SW 1271 (cell line): ENCODE data around the gene ZC3H11A.
"Not testable (repeated sequence)": the region's sequence is repeated elsewhere in the genome, so short reads cannot be mapped to it uniquely, and the experiment has no call there.

Source experiments
- DNase-seq, 2 experiments: peaks; one replicate each; lab custom pipeline; 2025; lab: John Stamatoyannopoulos, UW

Gene ZC3H11A

GRCh38 chr1:203781962-203782361 lies 13.5 kb upstream of the ZC3H11A start:
- DNase-seq: no peak

- no peak for DNase-seq
These were observed 5.5 kb upstream of the ZC3H11A start for GRCh38 chr1:203789966-203790365.

GRCh38 chr1:203791498-203791897 lies 3.9 kb upstream of the ZC3H11A start:
- no peak for DNase-seq

GRCh38 chr1:203792486-203792885 lies 2.9 kb upstream of the ZC3H11A start:
- no peak for DNase-seq

- not testable (repeated sequence) for DNase-seq
These were observed 1.9 kb upstream of the ZC3H11A start for GRCh38 chr1:203793561-203793960.

GRCh38 chr1:203794764-203795440 lies 521 bp upstream of the ZC3H11A start:
- DNase-seq: no peak

- DNase-seq: no peak
These were observed 798 bp downstream of the ZC3H11A start for GRCh38 chr1:203796236-203796605.

GRCh38 chr1:203797216-203797615 lies 1.8 kb downstream of the ZC3H11A start:
- DNase-seq: no peak

GRCh38 chr1:203797948-203798655 lies 2.7 kb downstream of the ZC3H11A start:
- DNase-seq: no peak

- DNase-seq: no peak
These were observed 3.7 kb downstream of the ZC3H11A start for GRCh38 chr1:203799157-203799556.

GRCh38 chr1:203799971-203800370 lies 4.5 kb downstream of the ZC3H11A start:
- no peak for DNase-seq

GRCh38 chr1:203805689-203806088 lies 10.3 kb downstream of the ZC3H11A start:
- DNase-seq: no peak

GRCh38 chr1:203807196-203807595 lies 11.8 kb downstream of the ZC3H11A start:
- no peak for DNase-seq

GRCh38 chr1:203813581-203814341 lies 18.3 kb downstream of the ZC3H11A start:
- DNase-seq: no peak

GRCh38 chr1:203818399-203818798 lies 23.0 kb downstream of the ZC3H11A start:
- no peak for DNase-seq

- DNase-seq: no peak
These were observed 27.9 kb downstream of the ZC3H11A start for GRCh38 chr1:203823306-203823705.

GRCh38 chr1:203826175-203826574 lies 30.8 kb downstream of the ZC3H11A start:
- no peak for DNase-seq

- DNase-seq: no peak
These were observed 32.6 kb downstream of the ZC3H11A start for GRCh38 chr1:203828002-203828401.

- no peak for DNase-seq
These were observed 33.1 kb downstream of the ZC3H11A start for GRCh38 chr1:203828503-203828902.

GRCh38 chr1:203829247-203829646 lies 33.8 kb downstream of the ZC3H11A start:
- DNase-seq: not testable (repeated sequence)

- DNase-seq: no peak
These were observed 40.1 kb downstream of the ZC3H11A start for GRCh38 chr1:203835476-203835875.

GRCh38 chr1:203839081-203839480 lies 43.7 kb downstream of the ZC3H11A start:
- no peak for DNase-seq

- no peak for DNase-seq
These were observed 44.9 kb downstream of the ZC3H11A start for GRCh38 chr1:203840208-203840808.
